ENCODE measurements around the gene CEND1.

The CEND1 gene

GRCh38 chr11:789943-790342, at the start of gene CEND1:
Gene CEND1 (minus strand): TSS chr11:790090. CDS start chr11:788576, 1,514 bp downstream.
- DNase-seq, result peak; percentile 73 to 80

GRCh38 chr11:839280-839623, 49.4 kb upstream of the CEND1 start:
- no peak for DNase-seq

GRCh38 chr11:838441-839279, 48.8 kb upstream of the CEND1 start:
- no peak for DNase-seq

- no peak for DNase-seq
Measured at GRCh38 chr11:837990-838307, 48.1 kb upstream of the CEND1 start.

- peak in 1 of 2 experiments; percentile 19 for DNase-seq
Measured at GRCh38 chr11:837189-837989, 47.5 kb upstream of the CEND1 start.

GRCh38 chr11:836700-837099, 46.8 kb upstream of the CEND1 start:
- peak in 1 of 2 experiments; percentile 22 for DNase-seq

- DNase-seq, result no peak
Measured at GRCh38 chr11:836274-836673, 46.4 kb upstream of the CEND1 start.

- DNase-seq, result peak in 1 of 2 experiments; percentile 51
Measured at GRCh38 chr11:834371-835316, 44.8 kb upstream of the CEND1 start.

- no peak for DNase-seq
Measured at GRCh38 chr11:833849-834311, 44.0 kb upstream of the CEND1 start.

GRCh38 chr11:833114-833791, 43.4 kb upstream of the CEND1 start:
- DNase-seq, result peak in 1 of 2 experiments; percentile 71

GRCh38 chr11:832529-833113, 42.7 kb upstream of the CEND1 start, which contains the start of gene CD151:
Gene CD151 (plus strand): TSS chr11:832952. CDS start chr11:836070, 3,118 bp downstream.
- DNase-seq, result peak; percentile 53 to 72

GRCh38 chr11:831961-832528, 42.2 kb upstream of the CEND1 start:
- peak in 1 of 2 experiments; percentile 28 for DNase-seq

- no peak for DNase-seq
Measured at GRCh38 chr11:831118-831864, 41.4 kb upstream of the CEND1 start.

- peak; percentile 75 to 82 for DNase-seq
Measured at GRCh38 chr11:830295-831117, 40.6 kb upstream of the CEND1 start.

- peak in 1 of 2 experiments; percentile 41 for DNase-seq
Measured at GRCh38 chr11:829847-830294, 40.0 kb upstream of the CEND1 start.

- DNase-seq, result peak in 1 of 2 experiments; percentile 40
Measured at GRCh38 chr11:829176-829846, 39.4 kb upstream of the CEND1 start.

- DNase-seq, result no peak
Measured at GRCh38 chr11:828506-829175, 38.8 kb upstream of the CEND1 start.

GRCh38 chr11:827897-828192, 38.0 kb upstream of the CEND1 start, which contains the start of gene CRACR2B:
Gene CRACR2B (plus strand): TSS chr11:827919. CDS start chr11:828608, 689 bp downstream.
- no peak for DNase-seq

Measured in activated T-cell treated with anti-CD3 and anti-CD28 coated beads, Interleukin-2, amount 50 U/mL, for 48 hours (primary cell).